H9 (cell line): ENCODE data around the gene OSBPL8. TPM values are rescaled to one million over a fixed set of nuclear protein-coding genes. Genes with fewer than 3 reads are reported as not detected.

Source experiments
- DNase-seq: peaks from one replicate; pipeline ENCODE4 v3.0.0-alpha.2; 2017
- H2AFZ ChIP-seq: one replicate; pipeline ENCODE4 v1.6.1; 2013; ENCODE audit warnings: mild to moderate bottlenecking, low read length, control low read depth, moderate library complexity
- H2AK5ac ChIP-seq: 2 replicates; pipeline ENCODE4 v1.6.1; 2013; ENCODE audit warnings: low read length, control low read depth, mixed read lengths; ENCODE audit not compliant: insufficient read length
- H2BK120ac ChIP-seq: one replicate; pipeline ENCODE4 v1.6.1; 2013; ENCODE audit warnings: low read depth, mild to moderate bottlenecking, low read length, control low read depth, inconsistent platforms; ENCODE audit not compliant: poor library complexity, severe bottlenecking
- H2BK12ac ChIP-seq: 2 replicates; pipeline ENCODE4 v1.6.1; 2013; ENCODE audit warnings: low read length, control low read depth, mixed read lengths, low read depth; ENCODE audit not compliant: insufficient read length
- H2BK15ac ChIP-seq: 2 replicates; pipeline ENCODE4 v1.6.1; 2013; ENCODE audit warnings: low read depth, low read length, control low read depth
- H2BK20ac ChIP-seq: one replicate; pipeline ENCODE4 v1.6.1; 2013; ENCODE audit warnings: low read depth, mild to moderate bottlenecking, low read length, control low read depth, inconsistent platforms; ENCODE audit not compliant: poor library complexity, severe bottlenecking
- H2BK5ac ChIP-seq: 2 replicates; pipeline ENCODE4 v1.6.1; 2013; ENCODE audit warnings: low read length, control low read depth, mixed read lengths; ENCODE audit not compliant: insufficient read length
- H3K14ac ChIP-seq: 2 replicates; pipeline ENCODE4 v1.6.1; 2013; ENCODE audit warnings: low read length, control low read depth; ENCODE audit not compliant: insufficient read depth
- H3K18ac ChIP-seq: 2 replicates; pipeline ENCODE4 v1.6.1; 2013; ENCODE audit warnings: low read depth, mild to moderate bottlenecking, mixed read lengths, low read length, control low read depth; ENCODE audit not compliant: insufficient read length
- H3K23ac ChIP-seq: 2 replicates; pipeline ENCODE4 v1.6.1; 2013; ENCODE audit warnings: low read length, control low read depth, mixed read lengths, low read depth; ENCODE audit not compliant: insufficient read length
- H3K23me2 ChIP-seq: 2 replicates; pipeline ENCODE4 v1.6.1; 2013; ENCODE audit warnings: low read depth, mild to moderate bottlenecking, mixed read lengths, low read length, control low read depth; ENCODE audit not compliant: insufficient read length, poor library complexity, severe bottlenecking
- H3K27ac ChIP-seq: 2 replicates; pipeline ENCODE4 v1.5.1; 2013; ENCODE audit warnings: low read length, control low read depth, mixed read lengths, low read depth; ENCODE audit not compliant: insufficient read length
- H3K27me3 ChIP-seq: 2 replicates; pipeline ENCODE4 v1.6.1; 2013; ENCODE audit warnings: low read length, control low read depth, inconsistent platforms; ENCODE audit not compliant: insufficient read depth
- H3K4ac ChIP-seq: 2 replicates; pipeline ENCODE4 v1.6.1; 2013; ENCODE audit warnings: low read depth, mild to moderate bottlenecking, control low read depth, inconsistent platforms, low read length, moderate library complexity
- H3K4me1 ChIP-seq: 2 replicates; pipeline ENCODE4 v1.6.1; 2013; ENCODE audit warnings: low read length, control low read depth, inconsistent platforms; ENCODE audit not compliant: insufficient read depth
- H3K4me2 ChIP-seq: 2 replicates; pipeline ENCODE4 v1.6.1; 2013; ENCODE audit warnings: low read length, control low read depth, mixed read lengths; ENCODE audit not compliant: insufficient read length, insufficient read depth
- H3K56ac ChIP-seq: 2 replicates; pipeline ENCODE4 v1.6.1; 2013; ENCODE audit warnings: low read depth, mild to moderate bottlenecking, mixed read lengths, low read length, control low read depth; ENCODE audit not compliant: insufficient read length
- H3K79me1 ChIP-seq: 2 replicates; pipeline ENCODE4 v1.6.1; 2013; ENCODE audit warnings: low read depth, mild to moderate bottlenecking, moderate library complexity, low read length, control low read depth, inconsistent platforms; ENCODE audit not compliant: insufficient read depth, poor library complexity, severe bottlenecking
- H3K79me2 ChIP-seq: 2 replicates; pipeline ENCODE4 v1.6.1; 2013; ENCODE audit warnings: low read length, control low read depth, inconsistent platforms; ENCODE audit not compliant: insufficient read depth
- H3K9ac ChIP-seq: 2 replicates; pipeline ENCODE4 v1.6.1; 2013; ENCODE audit warnings: low read length, control low read depth, mixed read lengths; ENCODE audit not compliant: insufficient read length; ENCODE audit errors: extremely low read depth
- H3K9me3 ChIP-seq: one replicate; pipeline ENCODE4 v1.6.1; 2013; ENCODE audit warnings: low read depth, low read length, inconsistent platforms; ENCODE audit not compliant: control insufficient read depth
- H3T11ph ChIP-seq: one replicate; pipeline ENCODE4 v1.6.1; 2013; ENCODE audit warnings: mild to moderate bottlenecking, low read length, control low read depth, inconsistent platforms
- H4K20me1 ChIP-seq: one replicate; pipeline ENCODE4 v1.6.1; 2013; ENCODE audit not compliant: control insufficient read depth, insufficient read length, insufficient read depth
- H4K5ac ChIP-seq: 2 replicates; pipeline ENCODE4 v1.6.1; 2013; ENCODE audit warnings: low read depth, mild to moderate bottlenecking, mixed read lengths, low read length, control low read depth; ENCODE audit not compliant: insufficient read length
- H4K8ac ChIP-seq: replicated peaks from 2 replicates; pipeline ENCODE4 v1.6.1; 2013; ENCODE audit warnings: low read length, control low read depth, mixed read lengths, low read depth; ENCODE audit not compliant: insufficient read length
- H4K91ac ChIP-seq: 2 replicates; pipeline ENCODE4 v1.6.1; 2013; ENCODE audit warnings: low read depth, mild to moderate bottlenecking, moderate library complexity, mixed read lengths, low read length, control low read depth; ENCODE audit not compliant: insufficient read length
- H3K27ac Mint-ChIP-seq, 3 experiments: 2 replicates in 2 of 3; 3 replicates in 1 of 3; pipeline ENCODE4 v1.8.0; 2020 to 2021; ENCODE audit warnings: mixed read lengths in 3 of 3, mild to moderate bottlenecking in 1 of 3, moderate library complexity in 1 of 3
- H3K27me3 Mint-ChIP-seq: 2 replicates; pipeline ENCODE4 v1.8.0; 2021; ENCODE audit warnings: low read depth, mild to moderate bottlenecking, moderate library complexity, mixed read lengths
- H3K36me3 Mint-ChIP-seq, 3 experiments: 2 replicates in 2 of 3; 3 replicates in 1 of 3; pipeline ENCODE4 v1.8.0; 2020 to 2021; ENCODE audit warnings: low read depth in 3 of 3, mixed read lengths in 3 of 3; ENCODE audit not compliant: insufficient read depth in 1 of 3
- H3K4me1 Mint-ChIP-seq, 2 experiments: 2 replicates each; pipeline ENCODE4 v1.8.0; 2020; ENCODE audit warnings: mixed read lengths in 2 of 2
- H3K4me3 Mint-ChIP-seq, 2 experiments: 2 replicates in 1 of 2; 3 replicates in 1 of 2; pipeline ENCODE4 v1.8.0; 2020 to 2021; ENCODE audit warnings: mild to moderate bottlenecking in 2 of 2, mixed read lengths in 2 of 2, moderate library complexity in 1 of 2
- H3K9me3 Mint-ChIP-seq, 2 experiments: 2 replicates in 1 of 2; 3 replicates in 1 of 2; pipeline ENCODE4 v1.8.0; 2020; ENCODE audit warnings: mild to moderate bottlenecking in 2 of 2, mixed read lengths in 2 of 2, moderate library complexity in 1 of 2
- CTCF ChIP-seq: fragments of 200-600 bp; sonication (generic); conservative IDR thresholded peaks from 3 replicates; pipeline ENCODE4 v1.8.0; 2021; ENCODE audit warnings: antibody characterized with exemption, mild to moderate bottlenecking
- WGBS: extraction: QIAGEN DNeasy Blood & Tissue Kit; methylation state at CpG from one replicate; pipeline ENCODE4 v1.1.7; 2013; ENCODE audit warnings: missing lambda C conversion rate, low lambda C conversion rate, mixed read lengths; ENCODE audit not compliant: insufficient read length; ENCODE audit errors: extremely low coverage; 5-methylcytosine and 5-hydroxymethylcytosine counted together
- total RNA-seq: library from RNA; stranded (reverse); gene quantifications from 2 replicates; pipeline ENCODE4 v1.2.1, GENCODE V29; 2021

The OSBPL8 gene
- total RNA-seq, 1 experiment from 2014 or later: 61.2 TPM

DNA sequence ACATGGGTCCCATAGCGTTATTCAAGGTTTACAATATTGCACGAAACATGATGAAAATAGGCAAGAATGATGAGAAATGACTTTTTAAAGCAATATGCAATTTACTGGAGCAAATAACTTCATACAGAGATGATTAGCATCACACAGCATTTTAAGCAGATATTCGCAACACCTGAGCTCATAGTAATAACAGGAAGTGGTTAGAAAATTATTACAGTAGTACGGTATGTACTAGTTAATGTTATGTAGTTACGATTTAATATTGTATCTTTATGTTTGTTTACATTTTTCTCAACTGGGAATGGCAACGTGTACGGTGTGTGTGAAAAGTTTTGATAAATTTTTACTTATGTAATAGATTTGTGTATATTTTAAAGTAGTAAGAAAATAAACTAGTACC lies 102.6 kb downstream of the OSBPL8 start:
- no peak overlapping the region for H3K23ac ChIP-seq
- no peak overlapping the region for H2BK120ac ChIP-seq
- no peak overlapping the region for H2BK5ac ChIP-seq
- no peak overlapping the region for H3K4me3 Mint-ChIP-seq
- no peak overlapping the region for H3K27ac Mint-ChIP-seq
- H4K5ac ChIP-seq: no peak overlapping the region
- H3K18ac ChIP-seq: no peak overlapping the region
- H4K20me1 ChIP-seq: no peaks in the 10 kb centered on the region
- H3K4me1 Mint-ChIP-seq: peaks cover 3 to 4% of the 10 kb centered on the region in 2 experiments; a peak in 3 of 4 replicates
- H3K23me2 ChIP-seq: no peaks in the 10 kb centered on the region
- H2BK12ac ChIP-seq: no peak overlapping the region
- H3K9me3 Mint-ChIP-seq: no peaks in the 10 kb centered on the region
- H3K56ac ChIP-seq: no peak overlapping the region
- H3K4me1 ChIP-seq: no peaks in the 10 kb centered on the region; the same call in 1 of the 2 replicates
- H3K36me3 Mint-ChIP-seq: no peaks in the 10 kb centered on the region
- no peak overlapping the region for H2BK15ac ChIP-seq
- no peaks in the 10 kb centered on the region for H3K27me3 Mint-ChIP-seq
- no peak overlapping the region for H2AK5ac ChIP-seq
- H3K79me2 ChIP-seq: no peaks in the 10 kb centered on the region
- no peak overlapping the region for H2BK20ac ChIP-seq
- H4K91ac ChIP-seq: no peak overlapping the region
- no peaks in the 10 kb centered on the region for H3K27me3 ChIP-seq
- no peaks in the 10 kb centered on the region for H3K79me1 ChIP-seq
- no peak overlapping the region for H3K14ac ChIP-seq
- H3K4me2 ChIP-seq: no peak overlapping the region
- no peak for TF ChIP-seq CTCF
- no peak overlapping the region for H3K9ac ChIP-seq
- H4K8ac ChIP-seq: no peak overlapping the region
- H3K27ac ChIP-seq: no peak overlapping the region
- no peak overlapping the region for H2AFZ ChIP-seq
- 100% methylated on average over 2 of the region's 7 CpGs for WGBS
- H3K9me3 ChIP-seq: no peaks in the 10 kb centered on the region
- H3T11ph ChIP-seq: no peak overlapping the region
- no peak for DNase-seq
- no peak overlapping the region for H3K4ac ChIP-seq
